Trophoblast cell (in vitro differentiated cells and primary cell): ENCODE measurements around the gene OR7D2.

Experiments used
- DNase-seq, 2 donors: peaks; one replicate each; pipeline ENCODE4 v3.0.0-alpha.2; 2016
- H2AFZ ChIP-seq: 2 replicates; pipeline ENCODE4 v1.6.1; 2013; ENCODE audit warnings: low read length, moderate library complexity, mild to moderate bottlenecking; ENCODE audit not compliant: insufficient read depth, poor library complexity
- H2AK5ac ChIP-seq: 2 replicates; pipeline ENCODE4 v1.6.1; 2013; ENCODE audit warnings: mild to moderate bottlenecking, low read length
- H2BK120ac ChIP-seq: 2 replicates; pipeline ENCODE4 v1.6.1; 2013; ENCODE audit warnings: low read length, mild to moderate bottlenecking, moderate library complexity; ENCODE audit not compliant: insufficient read depth, poor library complexity
- H2BK12ac ChIP-seq: 2 replicates; pipeline ENCODE4 v1.6.1; 2013; ENCODE audit warnings: mild to moderate bottlenecking, low read length, moderate library complexity
- H2BK5ac ChIP-seq: 2 replicates; pipeline ENCODE4 v1.6.1; 2013; ENCODE audit warnings: low read length, low read depth, moderate library complexity, mild to moderate bottlenecking; ENCODE audit not compliant: poor library complexity
- H3K14ac ChIP-seq: 2 replicates; pipeline ENCODE4 v1.6.1; 2013; ENCODE audit warnings: mild to moderate bottlenecking, low read length
- H3K18ac ChIP-seq: 2 replicates; pipeline ENCODE4 v1.6.1; 2013; ENCODE audit warnings: mild to moderate bottlenecking, low read length
- H3K23ac ChIP-seq: 2 replicates; pipeline ENCODE4 v1.6.1; 2013; ENCODE audit warnings: low read length
- H3K27ac ChIP-seq: 2 replicates; pipeline ENCODE4 v1.5.1; 2013; ENCODE audit warnings: low read depth, mild to moderate bottlenecking, inconsistent platforms, low read length, moderate library complexity
- H3K27me3 ChIP-seq: 2 replicates; pipeline ENCODE4 v1.6.1; 2013; ENCODE audit warnings: inconsistent platforms, mild to moderate bottlenecking, low read length, moderate library complexity; ENCODE audit not compliant: insufficient read depth
- H3K36me3 ChIP-seq, 2 experiments: 1 replicate in 1 of 2; 2 replicates in 1 of 2; pipeline ENCODE4 v1.6.1; 2013; ENCODE audit warnings: low read length in 2 of 2, mild to moderate bottlenecking in 2 of 2, moderate library complexity in 1 of 2; ENCODE audit not compliant: insufficient read depth in 2 of 2, control insufficient read depth in 1 of 2
- H3K4ac ChIP-seq: 2 replicates; pipeline ENCODE4 v1.6.1; 2013; ENCODE audit warnings: low read depth, mild to moderate bottlenecking, low read length, moderate library complexity
- H3K4me1 ChIP-seq, 2 experiments: 1 replicate in 1 of 2; 2 replicates in 1 of 2; pipeline ENCODE4 v1.6.1; 2013; ENCODE audit warnings: low read length in 2 of 2, mild to moderate bottlenecking in 2 of 2, moderate library complexity in 1 of 2; ENCODE audit not compliant: insufficient read depth in 2 of 2, control insufficient read depth in 1 of 2
- H3K4me2 ChIP-seq: 2 replicates; pipeline ENCODE4 v1.6.1; 2013; ENCODE audit warnings: inconsistent platforms, mild to moderate bottlenecking, low read length, moderate library complexity
- H3K4me3 ChIP-seq: 2 replicates; pipeline ENCODE4 v1.5.1; 2013; ENCODE audit warnings: mild to moderate bottlenecking, low read depth, low read length, inconsistent platforms
- H3K79me1 ChIP-seq: one replicate; pipeline ENCODE4 v1.6.1; 2013; ENCODE audit warnings: low read length
- H3K79me2 ChIP-seq: 2 replicates; pipeline ENCODE4 v1.6.1; 2013; ENCODE audit warnings: low read length, mild to moderate bottlenecking; ENCODE audit not compliant: control insufficient read depth, insufficient read depth, poor library complexity
- H3K9ac ChIP-seq: 2 replicates; pipeline ENCODE4 v1.6.1; 2013; ENCODE audit warnings: mild to moderate bottlenecking, low read length
- H3K9me3 ChIP-seq: 2 replicates; pipeline ENCODE4 v1.6.1; 2013; ENCODE audit warnings: low read depth, mild to moderate bottlenecking, control low read depth, inconsistent platforms, low read length; ENCODE audit not compliant: insufficient read depth
- H4K12ac ChIP-seq: 2 replicates; pipeline ENCODE4 v1.6.1; 2013; ENCODE audit warnings: low read depth, mild to moderate bottlenecking, low read length, moderate library complexity
- H4K8ac ChIP-seq: 2 replicates; pipeline ENCODE4 v1.6.1; 2013; ENCODE audit warnings: low read depth, mild to moderate bottlenecking, low read length, moderate library complexity
- H4K91ac ChIP-seq: one replicate; pipeline ENCODE4 v1.6.1; 2013; ENCODE audit warnings: low read depth, mild to moderate bottlenecking, low read length, moderate library complexity
- WGBS: extraction: QIAGEN DNeasy Blood & Tissue Kit; methylation state at CpG from one replicate; pipeline ENCODE4 v1.1.7; 2013; ENCODE audit warnings: missing lambda C conversion rate; ENCODE audit not compliant: insufficient read length, insufficient coverage; ENCODE audit errors: extremely low coverage; 5-methylcytosine and 5-hydroxymethylcytosine counted together

Gene OR7D2

GRCh38 chr19:9219489-9219888, 40.7 kb downstream of the OR7D2 start, which contains the start of gene OR7D4:
Gene OR7D4 (minus strand): TSS chr19:9219589. CDS start chr19:9214837, 4,752 bp downstream.
- Histone ChIP-seq H4K91ac (no peak within 1 kb of the TSS), H3K9me3 (peaks cover 5% of the 10 kb centered on the region), H3K27me3 (no peaks in the 10 kb centered on the region), H3K27ac (no peak within 1 kb of the TSS), H2AK5ac (no peak within 1 kb of the TSS), H3K79me2 (no peaks in the 10 kb centered on the region), H3K36me3 (no peaks in the 10 kb centered on the region), H4K8ac (no peak within 1 kb of the TSS), H3K4ac (no peak within 1 kb of the TSS), H3K18ac (no peak within 1 kb of the TSS), H2AFZ (no peak within 1 kb of the TSS), H2BK120ac (no peak within 1 kb of the TSS), H3K79me1 (no peaks in the 10 kb centered on the region), H3K9ac (no peak within 1 kb of the TSS), H2BK12ac (no peak within 1 kb of the TSS), H2BK5ac (no peak within 1 kb of the TSS), H3K4me3 (no peak within 1 kb of the TSS), H3K4me1 (no peaks in the 10 kb centered on the region), H3K14ac (no peak within 1 kb of the TSS), H3K4me2 (no peak within 1 kb of the TSS), H4K12ac (no peak within 1 kb of the TSS), H3K23ac (no peak within 1 kb of the TSS)
- DNase-seq = no peak
- no CpG with 5 or more reads among the region's 3 CpGs for WGBS
